Stomach (tissue), 9 donors: ENCODE results near the gene SMIM41. TPM values are rescaled to one million over a fixed set of nuclear protein-coding genes. Genes with fewer than 3 reads are reported as not detected.

Experiments
- DNase-seq, 2 donors: peaks; one replicate each; pipeline versions ENCODE4 v3.0.0 to v3.0.0-alpha.2; 2013 to 2019
- H3K27ac ChIP-seq, 5 donors: fragments of 200-600 bp in 4 of 5; sonication (generic) in 4 of 5; one replicate each; pipeline ENCODE4 v1.5.1; 2013 to 2019; ENCODE audit warnings: mild to moderate bottlenecking in 1 of 5, moderate library complexity in 1 of 5
- H3K27me3 ChIP-seq, 3 donors: fragments of 200-600 bp; sonication (generic); one replicate each; pipeline ENCODE4 v1.5.1; 2017 to 2019; ENCODE audit warnings: mixed run types in 1 of 3
- H3K36me3 ChIP-seq, 4 donors: fragments of 200-600 bp; sonication (generic); 1 replicate in 3 of 4; 2 replicates in 1 of 4; pipeline ENCODE4 v1.5.1; 2016 to 2019
- H3K4me1 ChIP-seq, 4 donors: fragments of 200-600 bp; sonication (generic); one replicate each; pipeline ENCODE4 v1.5.1; 2016 to 2019
- H3K4me3 ChIP-seq, 4 donors: fragments of 200-600 bp; sonication (generic) in 3 of 4; one replicate each; pipeline ENCODE4 v1.5.1; 2016 to 2019; ENCODE audit warnings: mild to moderate bottlenecking in 1 of 4
- H3K9me3 ChIP-seq, 4 donors: fragments of 200-600 bp; sonication (generic); one replicate each; pipeline ENCODE4 v1.5.1; 2016 to 2019
- EP300 ChIP-seq: sonication (generic); formaldehyde crosslinking; IDR thresholded peaks from one replicate; pipeline ENCODE4 v1.6.1; 2017; ENCODE audit warnings: antibody characterized with exemption
- POLR2A ChIP-seq, 4 donors: fragments of 450-650 bp; IDR thresholded peaks; one replicate each; pipeline ENCODE4 v1.6.1; 2016; ENCODE audit warnings: antibody characterized with exemption in 4 of 4, control low read depth in 2 of 4, mild to moderate bottlenecking in 1 of 4, moderate library complexity in 1 of 4
- POLR2AphosphoS5 ChIP-seq, 3 donors: sonication (generic); formaldehyde crosslinking; IDR thresholded peaks; one replicate each; pipeline ENCODE4 v1.6.1; 2016; ENCODE audit warnings: antibody characterized with exemption in 3 of 3
- WGBS, 5 donors: extraction: QIAGEN DNeasy Blood & Tissue Kit in 3 of 5; methylation state at CpG; one replicate each; pipeline versions ENCODE4 v1.1.5 to v1.1.7; 2013 to 2018; 5-methylcytosine and 5-hydroxymethylcytosine counted together
- intact Hi-C: fragments of 100-400 bp; cut with DNase I; formaldehyde crosslinking; loops from one replicate; pipeline ENCODE4 v1.15.1; 2023; ENCODE audit warnings: low total_unique reads
- polyA plus RNA-seq, 3 donors: library from polyadenylated mRNA; stranded (reverse); fragments of 200-250 nt; gene quantifications; one replicate each; pipeline ENCODE4 v1.2.3, GENCODE V29; 2013
- total RNA-seq, 5 donors: library from RNA; depleted of rRNA; stranded (reverse); fragments of >200 nt; gene quantifications; one replicate each; pipeline versions ENCODE4 v1.1.0 to v1.2.3, GENCODE V29; 2014 to 2016
- TF ChIP-seq, protein P1 (sequence below), 7 experiments: fragments of 450-650 bp in 4 of 7; fragments of 200-600 bp in 3 of 7; sonication (generic) in 3 of 7; IDR thresholded peaks; one replicate each; pipeline ENCODE4 v1.5.1; 2016 to 2019; ENCODE audit warnings: antibody characterized with exemption in 7 of 7, control low read depth in 2 of 7, mild to moderate bottlenecking in 1 of 7
- donor health status: healthy with polysubstance abuse.
- donor health status: Bipolar disorder and iron deficiency.
- donor health status: healthy.

The SMIM41 gene
- total and polyA plus RNA-seq, 8 donors: 1.1 to 21.6 (median 6.5) TPM; not detected in 1

DNA sequence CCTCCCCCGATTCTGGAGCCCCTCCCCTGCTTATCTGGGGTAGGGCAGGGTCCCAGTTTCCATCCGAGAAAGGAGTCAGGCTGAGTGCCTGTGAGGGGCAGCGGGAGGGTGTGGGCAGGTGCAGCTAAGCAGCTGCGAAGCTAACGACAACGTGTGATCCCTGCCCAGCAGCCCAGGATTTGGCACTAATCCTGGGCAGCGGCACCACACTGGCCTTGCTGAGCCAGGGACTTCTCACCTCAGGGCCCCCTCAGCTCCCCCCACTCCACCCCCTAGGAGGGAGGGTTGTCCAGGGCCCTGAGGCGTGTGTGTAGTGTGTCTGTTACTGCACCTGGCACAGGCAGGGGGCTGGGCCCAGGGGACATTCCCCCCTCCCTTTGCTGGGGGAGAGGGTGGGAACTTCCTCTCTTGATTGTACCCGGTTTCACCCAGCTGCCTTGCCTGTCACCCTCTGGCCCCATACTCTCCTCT, 1.8 kb downstream of the SMIM41 start:
- Histone ChIP-seq H3K4me3 (peak overlapping the region in 3 of 4 donors; percentile 23 to 37 (median 36)), H3K27me3 (no peaks in the 10 kb centered on the region), H3K27ac (peak overlapping the region; percentile 7 to 80 (median 70)), H3K9me3 (no peaks in the 10 kb centered on the region), H3K36me3 (peaks cover 12 to 40% (median 36%) of the 10 kb centered on the region in 4 donors), H3K4me1 (peaks cover 16 to 32% (median 23%) of the 10 kb centered on the region in 4 donors)
- peak in 1 of 2 donors; percentile 75 for DNase-seq
- 18 to 42% (median 24%) methylated on average over 7 to 9 of the region's 9 CpGs for WGBS, 5 donors
- no peak for TF ChIP-seq POLR2A (IDR thresholded peaks at IDR 0.05)
- no peak for TF ChIP-seq EP300
- TF ChIP-seq POLR2AphosphoS5 (IDR thresholded peaks at IDR 0.05): no peak
- TF ChIP-seq, protein P1, sequence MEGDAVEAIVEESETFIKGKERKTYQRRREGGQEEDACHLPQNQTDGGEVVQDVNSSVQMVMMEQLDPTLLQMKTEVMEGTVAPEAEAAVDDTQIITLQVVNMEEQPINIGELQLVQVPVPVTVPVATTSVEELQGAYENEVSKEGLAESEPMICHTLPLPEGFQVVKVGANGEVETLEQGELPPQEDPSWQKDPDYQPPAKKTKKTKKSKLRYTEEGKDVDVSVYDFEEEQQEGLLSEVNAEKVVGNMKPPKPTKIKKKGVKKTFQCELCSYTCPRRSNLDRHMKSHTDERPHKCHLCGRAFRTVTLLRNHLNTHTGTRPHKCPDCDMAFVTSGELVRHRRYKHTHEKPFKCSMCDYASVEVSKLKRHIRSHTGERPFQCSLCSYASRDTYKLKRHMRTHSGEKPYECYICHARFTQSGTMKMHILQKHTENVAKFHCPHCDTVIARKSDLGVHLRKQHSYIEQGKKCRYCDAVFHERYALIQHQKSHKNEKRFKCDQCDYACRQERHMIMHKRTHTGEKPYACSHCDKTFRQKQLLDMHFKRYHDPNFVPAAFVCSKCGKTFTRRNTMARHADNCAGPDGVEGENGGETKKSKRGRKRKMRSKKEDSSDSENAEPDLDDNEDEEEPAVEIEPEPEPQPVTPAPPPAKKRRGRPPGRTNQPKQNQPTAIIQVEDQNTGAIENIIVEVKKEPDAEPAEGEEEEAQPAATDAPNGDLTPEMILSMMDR (IDR thresholded peaks at IDR 0.05): no peak
- intact Hi-C loops: loop anchor here (5.0 kb wide), 1 partner anchor 54 kb away; no protein-coding TSS in a partner anchor

GRCh38 chr12:52082026-52082668, 2.6 kb downstream of the SMIM41 start:
- Histone ChIP-seq H3K36me3 (peaks cover 3 to 32% (median 27%) of the 10 kb centered on the region in 4 donors), H3K9me3 (no peaks in the 10 kb centered on the region), H3K27ac (peak overlapping the region; percentile 40 to 80 (median 70)), H3K27me3 (peaks cover 0 to 5% (median 0%) of the 10 kb centered on the region in 3 donors), H3K4me1 (peaks cover 16 to 32% (median 23%) of the 10 kb centered on the region in 4 donors), H3K4me3 (peak overlapping the region in 1 of 4 donors; percentile 37)
- WGBS, 5 donors: 35 to 55% (median 38%) methylated on average over 12 to 13 of the region's 13 CpGs
- intact Hi-C loops: loop anchor here (5.0 kb wide), 1 partner anchor 55 kb away; no protein-coding TSS in a partner anchor
- DNase-seq: peak in 1 of 2 donors; percentile 63
- peak; percentile 1 to 18 (median 10) for TF ChIP-seq POLR2AphosphoS5 (IDR thresholded peaks at IDR 0.05)
- no peak for TF ChIP-seq EP300

DNA sequence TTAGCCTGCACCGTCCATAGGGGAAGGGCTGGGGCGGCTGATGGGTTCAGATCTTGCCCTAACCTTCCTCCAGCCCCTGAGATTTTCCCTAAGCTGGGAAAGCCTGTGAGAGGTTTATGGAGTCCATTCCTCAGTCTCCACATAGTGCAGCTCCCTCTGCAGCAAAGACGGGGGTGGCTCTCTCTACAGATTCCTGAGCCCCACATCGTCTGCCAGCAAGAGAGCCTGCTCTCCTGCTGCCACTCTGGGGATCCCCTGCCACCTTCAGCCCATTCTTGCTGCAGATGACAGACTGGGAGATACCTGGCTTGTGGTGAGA, 3.1 kb downstream of the SMIM41 start:
- intact Hi-C loops: loop anchor here (5.0 kb wide), 1 partner anchor 55 kb away; no protein-coding TSS in a partner anchor
- WGBS, 5 donors: 51 to 67% (median 59%) methylated on average over 4 of the region's 4 CpGs
- Histone ChIP-seq H3K4me3 (no peak overlapping the region), H3K27me3 (peaks cover 0 to 10% (median 0%) of the 10 kb centered on the region in 3 donors), H3K36me3 (peaks cover 0 to 27% (median 22%) of the 10 kb centered on the region in 4 donors), H3K27ac (peak overlapping the region; percentile 18 to 80 (median 70)), H3K4me1 (peaks cover 16 to 32% (median 23%) of the 10 kb centered on the region in 4 donors), H3K9me3 (no peaks in the 10 kb centered on the region)
- TF ChIP-seq, protein P1 (IDR thresholded peaks at IDR 0.05): no peak
- TF ChIP-seq POLR2A (IDR thresholded peaks at IDR 0.05) (no peak), EP300 (no peak), POLR2AphosphoS5 (IDR thresholded peaks at IDR 0.05) (no peak)
- DNase-seq: no peak

GRCh38 chr12:52082988-52083637, 3.6 kb downstream of the SMIM41 start:
- peak; percentile 61 to 84 for DNase-seq
- WGBS, 5 donors: 18 to 46% (median 39%) methylated on average over 9 to 11 of the region's 11 CpGs
- Histone ChIP-seq H3K27ac (peak overlapping the region; percentile 18 to 80 (median 70)), H3K4me1 (peaks cover 16 to 32% (median 23%) of the 10 kb centered on the region in 4 donors), H3K9me3 (no peaks in the 10 kb centered on the region), H3K36me3 (peaks cover 0 to 22% (median 18%) of the 10 kb centered on the region in 4 donors), H3K4me3 (no peak overlapping the region), H3K27me3 (peaks cover 0 to 11% (median 0%) of the 10 kb centered on the region in 3 donors)
- TF ChIP-seq, protein P1 (IDR thresholded peaks at IDR 0.05): peak in 5 of 7 experiments; percentile 92 to 97 (median 95)
- no peak for TF ChIP-seq EP300
- intact Hi-C loops: loop anchor here (5.0 kb wide), 1 partner anchor 56 kb away; no protein-coding TSS in a partner anchor
